Mesangial cell (primary cell): ENCODE data around the gene SLFN14. TPM values are rescaled to one million over a fixed set of nuclear protein-coding genes. Genes with fewer than 3 reads are reported as not detected.

Experiments used
- total RNA-seq: library from RNA; depleted of rRNA; stranded (reverse); fragments of >200 nt; gene quantifications from 2 replicates; pipeline ENCODE4 v1.2.3, GENCODE V29; 2015

Gene SLFN14
- not detected in 2 replicates for total RNA-seq

DNA sequence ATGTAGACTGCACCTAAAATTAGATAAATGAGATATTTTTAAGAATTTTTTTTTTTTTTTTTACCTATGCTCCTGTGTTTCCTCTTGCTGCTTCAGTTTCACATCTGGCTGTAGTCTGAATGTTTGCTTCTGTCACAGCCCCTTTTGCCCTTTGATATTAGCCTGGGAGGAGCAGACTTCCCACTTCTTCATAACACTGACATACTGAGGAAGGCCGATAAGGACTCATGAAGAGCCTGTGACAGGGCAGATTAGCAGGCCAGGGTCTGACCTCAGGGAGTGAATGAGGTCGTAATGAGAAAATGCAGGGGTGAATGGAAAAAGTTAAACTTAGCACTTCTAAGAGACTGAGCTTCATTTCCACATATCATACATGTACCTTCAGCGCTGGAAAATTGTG, at the start of gene SLFN14:
SLFN14 (minus strand) TSS at position 117 of the 400 bp plus-strand sequence. CDS start 2,757 bp downstream, outside the sequence.

DNA sequence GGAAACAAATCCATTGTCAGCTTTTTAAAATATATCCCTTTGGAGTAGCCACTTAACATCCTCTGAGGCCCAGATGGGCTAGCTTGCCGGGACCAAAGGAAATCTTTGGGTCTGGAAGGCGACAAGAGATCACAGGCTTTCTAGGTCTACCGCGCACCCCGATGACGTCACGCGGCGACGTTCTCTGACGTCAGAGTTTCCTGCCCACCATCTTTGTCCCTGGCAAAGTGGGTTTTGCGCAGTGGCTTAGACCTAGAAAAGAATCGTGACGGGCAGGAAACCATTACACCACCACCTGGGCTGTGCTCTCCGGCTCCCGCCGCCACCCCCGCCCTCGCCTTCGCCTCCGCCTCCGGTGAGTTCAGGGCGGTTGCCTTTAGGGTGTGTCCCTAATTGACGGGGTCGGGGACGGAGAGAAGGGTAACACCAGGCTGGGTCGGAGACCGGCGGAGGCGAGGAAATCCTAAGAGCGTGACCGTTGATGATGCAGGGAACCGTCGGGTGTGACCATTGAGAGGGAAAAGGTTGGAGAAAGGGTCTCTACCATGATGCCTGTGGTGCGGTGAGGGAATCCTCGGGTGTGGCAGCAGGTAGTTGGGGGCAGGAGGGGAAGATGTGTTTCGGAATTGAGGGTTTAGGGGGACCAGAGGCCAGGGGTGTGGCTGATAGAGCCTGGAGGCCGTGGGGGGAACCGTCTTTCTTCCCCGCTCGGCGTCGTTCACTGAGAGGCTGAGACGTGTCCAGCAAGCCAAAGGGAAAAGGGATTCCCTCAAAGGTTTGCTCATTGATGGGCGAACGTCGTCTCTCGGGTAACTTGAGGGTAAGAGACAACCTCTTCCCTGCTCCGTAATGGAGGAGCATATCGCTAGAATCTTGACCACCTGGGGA, 26.7 kb upstream of the SLFN14 start, which contains the start of gene AP2B1:
AP2B1 (plus strand) TSS at position 249 of the 888 bp plus-strand sequence. CDS start 6,709 bp downstream, outside the sequence.

DNA sequence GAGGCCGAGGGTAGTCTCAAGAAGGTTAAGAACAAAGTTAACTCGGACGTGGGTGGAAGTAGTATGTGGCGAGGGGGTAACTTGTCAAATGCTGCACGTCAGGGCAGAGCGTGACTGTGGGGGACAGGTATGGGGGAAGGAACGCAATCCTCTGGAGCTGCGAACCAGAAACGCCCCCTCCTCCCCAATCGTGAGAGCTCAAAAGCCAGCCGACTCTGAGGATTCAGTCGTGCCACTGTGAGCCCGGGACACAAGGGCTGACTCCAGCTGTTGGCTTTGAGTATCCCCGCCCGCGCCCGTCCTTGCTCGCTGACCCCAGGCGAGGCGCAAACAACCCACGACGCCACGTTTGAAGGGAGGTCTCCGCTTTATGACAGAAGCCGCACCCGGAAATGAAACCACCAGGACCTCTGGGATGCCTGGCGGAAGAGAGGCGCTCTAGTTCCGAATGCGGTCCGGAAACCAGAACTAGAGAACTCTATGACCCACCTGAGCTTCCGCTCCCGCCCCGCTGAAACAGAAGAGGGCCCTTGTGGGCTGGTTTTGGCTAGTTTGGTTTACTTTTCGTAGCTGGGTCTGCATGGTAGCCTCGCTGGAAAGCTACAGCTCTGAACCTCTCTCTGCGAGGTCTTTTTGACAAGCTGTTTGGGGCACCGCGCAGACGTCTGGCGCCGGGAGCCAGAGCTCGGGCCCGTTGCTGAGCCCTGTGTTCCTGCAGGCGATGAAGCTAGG, 17.7 kb upstream of the SLFN14 start, which contains the start of gene PEX12:
PEX12 (minus strand) TSS at position 375 of the 732 bp plus-strand sequence. CDS start 550 bp downstream, outside the sequence.

DNA sequence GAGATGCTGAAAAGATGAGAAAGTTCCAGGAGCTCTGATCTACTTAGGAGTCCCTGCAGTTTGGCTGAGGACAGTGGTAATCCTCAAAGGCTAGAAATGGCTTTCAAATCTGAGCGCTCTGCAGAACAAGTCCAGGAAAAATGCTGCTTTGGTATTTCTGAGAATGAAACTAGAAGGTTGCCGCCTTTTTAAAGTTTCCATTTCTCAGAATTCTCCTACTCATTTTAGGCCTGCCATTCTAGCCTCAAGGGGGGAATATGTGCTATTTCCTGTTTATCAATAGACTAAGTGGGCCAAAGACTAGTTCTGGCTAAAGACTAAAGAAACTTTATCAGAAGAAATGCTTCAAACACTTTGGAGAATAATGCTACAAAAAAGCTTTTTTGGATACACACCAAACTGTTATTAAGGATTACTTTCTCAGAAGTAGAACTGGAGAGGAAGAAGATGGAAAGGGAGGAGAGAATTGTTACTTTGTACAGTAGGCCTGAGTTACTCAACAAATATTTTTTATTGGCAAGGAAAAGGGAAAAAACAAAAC, 22.9 kb downstream of the SLFN14 start, which contains the start of gene SLFN12L:
SLFN12L (minus strand) TSS at position 78 of the 541 bp plus-strand sequence. CDS start 15,314 bp downstream, outside the sequence.

Other genes starting within 250 kb of the SLFN14 start
- gene SLFN11, start 187.2 kb downstream of the SLFN14 start, total RNA-seq: 1.0 and 2.4 TPM in 2 replicates
- gene SLFN12, start 128.3 kb downstream of the SLFN14 start, total RNA-seq: 5.8 and 6.7 TPM in 2 replicates
- 1.8 and 10.1 TPM in 2 replicates for gene SLFN13, start 112.1 kb downstream of the SLFN14 start, total RNA-seq
- not detected in 2 replicates for gene SLFN12L, start 23.1 kb downstream of the SLFN14 start, total RNA-seq
- 3.1 and 3.4 TPM in 2 replicates for gene PEX12, start 17.8 kb upstream of the SLFN14 start, total RNA-seq
- 126 and 137 TPM in 2 replicates for gene AP2B1, start 26.5 kb upstream of the SLFN14 start, total RNA-seq
- gene RASL10B, start 170.8 kb upstream of the SLFN14 start, total RNA-seq: 2.8 and 9.0 TPM in 2 replicates
- gene GAS2L2, start 192.4 kb upstream of the SLFN14 start, total RNA-seq: not detected in 2 replicates
- gene C17orf50, start 200.1 kb upstream of the SLFN14 start, total RNA-seq: not detected in 2 replicates
- 0.49 and 1.3 TPM in 2 replicates for gene MMP28, start 234.8 kb upstream of the SLFN14 start, total RNA-seq
- 31.1 and 51.2 TPM in 2 replicates for gene TAF15, start 248.7 kb upstream of the SLFN14 start, total RNA-seq